ENCODE data around the gene RAPGEFL1.

DNA sequence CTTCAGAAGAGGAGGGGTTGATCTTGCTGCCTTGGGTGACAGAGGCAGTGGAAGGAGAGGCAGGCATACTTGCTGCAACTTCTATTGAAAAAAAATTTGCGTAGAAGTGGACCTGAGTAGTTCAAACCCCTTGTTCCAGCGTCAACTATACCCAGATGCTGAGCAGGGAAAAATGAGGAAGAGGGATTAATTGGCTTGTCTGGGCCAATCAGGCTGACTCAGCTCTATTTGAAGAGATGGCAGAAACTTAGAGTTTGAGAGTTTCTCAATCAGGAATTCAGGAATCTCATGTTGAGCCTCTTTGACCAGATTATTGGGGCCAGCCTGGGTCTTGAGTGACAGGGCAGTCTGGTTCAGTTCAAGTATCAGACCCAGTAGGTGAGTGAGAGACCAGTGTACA is 19.3 kb upstream of the RAPGEFL1 start:
- no peak for TF ChIP-seq ZNF274 (IDR thresholded peaks at IDR 0.05; ENCODE audit: low read depth, low read length)
- TF ChIP-seq YY1 (IDR thresholded peaks at IDR 0.05; ENCODE audit: insufficient read depth, insufficient read length) = no peak
